Loucy (cell line): ENCODE measurements around the gene CIBAR2.

Experiments
- EZH2phosphoT487 ChIP-seq: fragments of 200-600 bp; IDR thresholded peaks from 2 replicates; pipeline ENCODE4 v1.6.1; 2018; ENCODE audit warnings: antibody characterized with exemption, mild to moderate bottlenecking, moderate library complexity, borderline replicate concordance
- TF ChIP-seq, protein P1 (sequence below): fragments of 200-600 bp; sonication (generic); conservative IDR thresholded peaks from 2 replicates; pipeline ENCODE4 v1.5.1; 2014; ENCODE audit warnings: mild to moderate bottlenecking, antibody characterized with exemption, low read length

- TF ChIP-seq, protein P1, sequence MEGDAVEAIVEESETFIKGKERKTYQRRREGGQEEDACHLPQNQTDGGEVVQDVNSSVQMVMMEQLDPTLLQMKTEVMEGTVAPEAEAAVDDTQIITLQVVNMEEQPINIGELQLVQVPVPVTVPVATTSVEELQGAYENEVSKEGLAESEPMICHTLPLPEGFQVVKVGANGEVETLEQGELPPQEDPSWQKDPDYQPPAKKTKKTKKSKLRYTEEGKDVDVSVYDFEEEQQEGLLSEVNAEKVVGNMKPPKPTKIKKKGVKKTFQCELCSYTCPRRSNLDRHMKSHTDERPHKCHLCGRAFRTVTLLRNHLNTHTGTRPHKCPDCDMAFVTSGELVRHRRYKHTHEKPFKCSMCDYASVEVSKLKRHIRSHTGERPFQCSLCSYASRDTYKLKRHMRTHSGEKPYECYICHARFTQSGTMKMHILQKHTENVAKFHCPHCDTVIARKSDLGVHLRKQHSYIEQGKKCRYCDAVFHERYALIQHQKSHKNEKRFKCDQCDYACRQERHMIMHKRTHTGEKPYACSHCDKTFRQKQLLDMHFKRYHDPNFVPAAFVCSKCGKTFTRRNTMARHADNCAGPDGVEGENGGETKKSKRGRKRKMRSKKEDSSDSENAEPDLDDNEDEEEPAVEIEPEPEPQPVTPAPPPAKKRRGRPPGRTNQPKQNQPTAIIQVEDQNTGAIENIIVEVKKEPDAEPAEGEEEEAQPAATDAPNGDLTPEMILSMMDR, result no peak
- no peak for TF ChIP-seq EZH2phosphoT487
Observed at GRCh38 chr16:85142771-85143211, 30.5 kb upstream of the CIBAR2 start.
